ENCODE measurements around the gene SMG9. TPM values are rescaled to one million over a fixed set of nuclear protein-coding genes. Genes with fewer than 3 reads are reported as not detected.
A peak's percentile ranks its signal among the peaks of the same experiment; 100 is the strongest.

SMG9 gene
- total and polyA plus RNA-seq, 2 of the 13 experiments (the other 11 are each of a cell fraction or from before 2014, with no cell fraction given) = 16.1 to 18.7 TPM

GRCh38 chr19:43790587-43790986 lies 35.8 kb upstream of the SMG9 start (continued):
- TF ChIP-seq ZNF142 (CRISPR knock-in tag; IDR thresholded peaks at IDR 0.05) (no peak), ZNF160 (CRISPR knock-in tag; IDR thresholded peaks at IDR 0.05) (no peak), ZNF547 (CRISPR knock-in tag; IDR thresholded peaks at IDR 0.05) (no peak), SIN3B (IDR thresholded peaks at IDR 0.05; ENCODE audit: low read length) (no peak), ZNF501 (CRISPR knock-in tag; IDR thresholded peaks at IDR 0.05) (no peak), NFE2L1 (CRISPR knock-in tag; IDR thresholded peaks at IDR 0.05; ENCODE audit: borderline replicate concordance) (no peak)

GRCh38 chr19:43789029-43789428 lies 34.3 kb upstream of the SMG9 start:
- H3K79me2 ChIP-seq (ENCODE audit: insufficient read depth, low read length) = no peaks in the 10 kb centered on the region
- BruUV-seq (replicated peaks) = no TSS peak
- intact Hi-C loops (cut with micrococcal nuclease; ENCODE audit: unreplicated experiment) = no loop called here
- H3K4me2 ChIP-seq (ENCODE audit: low read depth, low read length) = no peak overlapping the region
- ATAC-seq (no peak), FAIRE-seq (no peak), DNase-seq (ENCODE audit: low spot score) (no peak)
- H3K27me3 ChIP-seq (ENCODE audit: control insufficient read depth in 1 of 2, insufficient read depth in 2 of 2, low read length in 2 of 2) = no peaks in the 10 kb centered on the region
- no peak overlapping the region for H3K4me3 ChIP-seq (replicated peaks in 1 of 3; ENCODE audit: insufficient read depth in 1 of 3, low read depth in 2 of 3, low read length in 3 of 3)
- no peaks in the 10 kb centered on the region for H3K36me3 ChIP-seq (replicated peaks in 1 of 2; ENCODE audit: control insufficient read depth in 1 of 2, insufficient read depth in 2 of 2, low read length in 2 of 2)
- CTCF ChIA-PET (ENCODE audit: low intra/inter-chr PET ratio, low total read pairs) = no interaction called here
- H4K20me1 ChIP-seq (ENCODE audit: insufficient read depth, low read length) = no peaks in the 10 kb centered on the region
- no peaks in the 10 kb centered on the region for H3K9me3 ChIP-seq (ENCODE audit: low read length)
- no peak overlapping the region for H3K9ac ChIP-seq (ENCODE audit: insufficient read depth, low read depth, low read length)
- H2AFZ ChIP-seq (ENCODE audit: low read length) = no peak overlapping the region
- H3K27ac ChIP-seq (ENCODE audit: extremely low read length, insufficient read depth, low read length) = no peak overlapping the region
- in situ Hi-C loops (cut with HindIII; ENCODE audit: extremely low pct_ligation_motif_present, low pct_unique_long_range_greater_than_20kb) = no loop called here
- no peaks in the 10 kb centered on the region; the same call in 1 of the 2 replicates for H3K4me1 ChIP-seq (ENCODE audit: insufficient read depth, low read length)
- 32% methylated on average over 3 of the region's 3 CpGs for WGBS (ENCODE audit: low lambda C conversion rate)
- POLR2A ChIA-PET = no interaction called here
- TF ChIP-seq ZNF331 (CRISPR knock-in tag; IDR thresholded peaks at IDR 0.05) (peak; percentile 85), GATAD1 (CRISPR knock-in tag; IDR thresholded peaks at IDR 0.05) (0 out of 2 replicates have a peak, but pooled peaks have one; percentile 29), ZXDC (CRISPR knock-in tag; IDR thresholded peaks at IDR 0.05) (0 out of 2 replicates have a peak, but pooled peaks have one; percentile 45), TEAD2 (CRISPR knock-in tag; IDR thresholded peaks at IDR 0.05) (0 out of 2 replicates have a peak, but pooled peaks have one; percentile 62), ZBTB7A (CRISPR knock-in tag; IDR thresholded peaks at IDR 0.05) (0 out of 2 replicates have a peak, but pooled peaks have one; percentile 27), HMGA1 (CRISPR knock-in tag; conservative IDR thresholded peaks at IDR 0.05) (no peak), NKX3-1 (CRISPR knock-in tag; IDR thresholded peaks at IDR 0.05) (0 out of 2 replicates have a peak, but pooled peaks have one; percentile 45), ZFP37 (CRISPR knock-in tag; IDR thresholded peaks at IDR 0.05; ENCODE audit: borderline replicate concordance) (no peak), ZNF546 (CRISPR knock-in tag; conservative IDR thresholded peaks at IDR 0.05) (0 out of 2 replicates have a peak, but pooled peaks have one; percentile 52), HES4 (CRISPR knock-in tag; IDR thresholded peaks at IDR 0.05; ENCODE audit: borderline replicate concordance) (0 out of 2 replicates have a peak, but pooled peaks have one; percentile 31)

Measured in HepG2 (cell line).